Esophagus squamous epithelium (tissue), 4 donors: ENCODE data around the gene CNPY3.

Experiments
- POLR2A ChIP-seq, 4 donors: fragments of 450-650 bp; IDR thresholded peaks; one replicate each; pipeline ENCODE4 v1.6.1; 2017; ENCODE audit warnings: antibody characterized with exemption in 4 of 4, mild to moderate bottlenecking in 4 of 4, moderate library complexity in 3 of 4
- TF ChIP-seq, protein P1 (sequence below), 6 experiments: fragments of 450-650 bp in 4 of 6; fragments of 200-600 bp in 2 of 6; sonication (generic) in 2 of 6; IDR thresholded peaks; one replicate each; pipeline ENCODE4 v1.5.1; 2016 to 2019; ENCODE audit warnings: antibody characterized with exemption in 6 of 6, mild to moderate bottlenecking in 4 of 6, moderate library complexity in 4 of 6

DNA sequence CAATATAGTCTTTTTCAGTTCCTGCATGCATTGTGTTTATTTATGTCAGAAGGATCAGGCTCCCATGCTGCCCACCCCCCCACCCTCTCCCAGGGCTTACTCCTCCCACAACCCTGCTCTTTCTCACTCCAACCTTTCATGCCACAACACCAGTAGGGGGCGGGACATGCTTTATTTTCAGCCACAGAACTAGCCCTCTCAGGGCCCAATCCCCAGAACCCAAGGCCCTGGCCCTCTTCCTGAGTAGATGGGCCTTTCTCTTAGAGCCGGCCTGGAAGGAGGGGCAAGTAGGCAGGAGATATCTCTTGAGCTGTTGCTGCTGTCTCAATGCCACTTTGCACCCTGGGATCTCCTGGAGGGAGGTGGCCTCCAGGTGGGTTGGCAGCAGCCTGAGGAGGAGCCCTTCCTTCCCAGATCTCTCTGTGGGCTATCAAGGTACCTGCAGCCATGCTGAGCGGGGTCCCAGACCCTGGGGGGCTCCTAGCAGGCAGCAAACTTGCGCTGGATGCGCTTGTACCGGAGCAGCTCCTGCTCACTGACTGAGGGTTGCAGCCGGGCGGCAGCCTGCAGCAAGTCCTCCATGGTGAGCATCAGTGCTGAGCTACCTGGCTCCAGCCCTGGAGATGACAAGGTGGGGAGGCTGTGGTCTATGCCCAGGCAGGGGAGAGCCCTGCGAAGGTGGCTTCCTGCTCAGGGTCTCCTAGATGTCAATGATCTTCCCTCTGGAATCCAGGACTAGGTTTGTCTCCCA lies 34.8 kb downstream of the CNPY3 start:
- TF ChIP-seq POLR2A (IDR thresholded peaks at IDR 0.05): no peak
- TF ChIP-seq, protein P1, sequence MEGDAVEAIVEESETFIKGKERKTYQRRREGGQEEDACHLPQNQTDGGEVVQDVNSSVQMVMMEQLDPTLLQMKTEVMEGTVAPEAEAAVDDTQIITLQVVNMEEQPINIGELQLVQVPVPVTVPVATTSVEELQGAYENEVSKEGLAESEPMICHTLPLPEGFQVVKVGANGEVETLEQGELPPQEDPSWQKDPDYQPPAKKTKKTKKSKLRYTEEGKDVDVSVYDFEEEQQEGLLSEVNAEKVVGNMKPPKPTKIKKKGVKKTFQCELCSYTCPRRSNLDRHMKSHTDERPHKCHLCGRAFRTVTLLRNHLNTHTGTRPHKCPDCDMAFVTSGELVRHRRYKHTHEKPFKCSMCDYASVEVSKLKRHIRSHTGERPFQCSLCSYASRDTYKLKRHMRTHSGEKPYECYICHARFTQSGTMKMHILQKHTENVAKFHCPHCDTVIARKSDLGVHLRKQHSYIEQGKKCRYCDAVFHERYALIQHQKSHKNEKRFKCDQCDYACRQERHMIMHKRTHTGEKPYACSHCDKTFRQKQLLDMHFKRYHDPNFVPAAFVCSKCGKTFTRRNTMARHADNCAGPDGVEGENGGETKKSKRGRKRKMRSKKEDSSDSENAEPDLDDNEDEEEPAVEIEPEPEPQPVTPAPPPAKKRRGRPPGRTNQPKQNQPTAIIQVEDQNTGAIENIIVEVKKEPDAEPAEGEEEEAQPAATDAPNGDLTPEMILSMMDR (IDR thresholded peaks at IDR 0.05): no peak
